IMR-90 (cell line): ENCODE measurements around the gene FNBP1L. TPM values are rescaled to one million over a fixed set of nuclear protein-coding genes. Genes with fewer than 3 reads are reported as not detected.

ENCODE experiments used
- ATAC-seq: fragments of 200-7000 bp; cut with Tn5 transposase; 2 replicates; pipeline ENCODE4 v1.9.1; 2020; ENCODE audit warnings: low read depth, mild to moderate bottlenecking, moderate library complexity
- BruUV-seq: library from RNA; stranded (reverse); fragments of 400-500 nt; replicated peaks from 2 replicates; lab custom pipeline; 2021; lab: Mats Ljungman, UMichigan
- CTCF ChIA-PET: fragments of 300-600 bp; formaldehyde crosslinking; extraction: SDS; loops from one replicate; lab custom pipeline; 2021; ENCODE audit warnings: antibody characterized with exemption; lab: Yijun Ruan, JAX
- POLR2A ChIA-PET: fragments of 300-600 bp; sonication (Branson Sonifier 250); formaldehyde crosslinking; loops from one replicate; lab custom pipeline; 2022; ENCODE audit warnings: antibody characterized with exemption; ENCODE audit not compliant: unreplicated experiment; lab: Charles Lee
- DNase-seq: peaks from one replicate; pipeline ENCODE4 v3.0.0; 2013
- H2AFZ ChIP-seq: replicated peaks from 2 replicates; pipeline ENCODE3; 2013; ENCODE audit warnings: low read length, mild to moderate bottlenecking; ENCODE audit not compliant: poor library complexity
- H2AK5ac ChIP-seq: 2 replicates; pipeline ENCODE4 v1.6.1; 2013; ENCODE audit warnings: low read depth, low read length, inconsistent platforms
- H2AK9ac ChIP-seq: replicated peaks from 2 replicates; pipeline ENCODE3; 2013; ENCODE audit warnings: mild to moderate bottlenecking, low read depth, low read length, moderate library complexity; ENCODE audit not compliant: poor library complexity
- H2BK120ac ChIP-seq: 2 replicates; pipeline ENCODE4 v1.6.1; 2013; ENCODE audit warnings: low read depth, low read length, inconsistent platforms
- H2BK15ac ChIP-seq: 3 replicates; pipeline ENCODE4 v1.6.1; 2013; ENCODE audit warnings: low read depth, low read length, inconsistent platforms
- H2BK20ac ChIP-seq: 2 replicates; pipeline ENCODE4 v1.6.1; 2013; ENCODE audit warnings: low read depth, mild to moderate bottlenecking, inconsistent platforms, low read length, moderate library complexity
- H2BK5ac ChIP-seq: 2 replicates; pipeline ENCODE4 v1.6.1; 2013; ENCODE audit warnings: mild to moderate bottlenecking, low read depth, low read length, inconsistent platforms; ENCODE audit not compliant: poor library complexity, severe bottlenecking
- H3K14ac ChIP-seq: replicated peaks from 2 replicates; pipeline ENCODE4 v1.6.1; 2013; ENCODE audit warnings: low read depth, low read length, inconsistent platforms
- H3K18ac ChIP-seq: 2 replicates; pipeline ENCODE4 v1.6.1; 2013; ENCODE audit warnings: low read depth, low read length, control low read depth
- H3K23ac ChIP-seq: 2 replicates; pipeline ENCODE4 v1.6.1; 2013; ENCODE audit warnings: low read depth, low read length, inconsistent platforms
- H3K27ac ChIP-seq: 2 replicates; pipeline ENCODE4 v1.5.1; 2013; ENCODE audit warnings: mild to moderate bottlenecking, control low read depth, low read length; ENCODE audit not compliant: insufficient read depth
- H3K27me3 ChIP-seq: 2 replicates; pipeline ENCODE4 v1.6.1; 2013; ENCODE audit warnings: low read length; ENCODE audit not compliant: control insufficient read depth, insufficient read depth
- H3K36me3 ChIP-seq: 2 replicates; pipeline ENCODE4 v1.6.1; 2013; ENCODE audit warnings: low read length, mixed read lengths; ENCODE audit not compliant: control insufficient read depth, insufficient read depth
- H3K4ac ChIP-seq: 2 replicates; pipeline ENCODE4 v1.6.1; 2013; ENCODE audit warnings: low read depth, low read length, inconsistent platforms
- H3K4me1 ChIP-seq: 2 replicates; pipeline ENCODE4 v1.6.1; 2013; ENCODE audit warnings: low read length, mixed read lengths; ENCODE audit not compliant: control insufficient read depth, insufficient read depth
- H3K4me2 ChIP-seq: 2 replicates; pipeline ENCODE4 v1.6.1; 2013; ENCODE audit warnings: low read depth, mild to moderate bottlenecking, control low read depth, low read length, moderate library complexity
- H3K4me3 ChIP-seq: 2 replicates; pipeline ENCODE4 v1.5.1; 2013; ENCODE audit warnings: low read depth, mild to moderate bottlenecking, control low read depth, low read length, moderate library complexity; ENCODE audit not compliant: insufficient read depth
- H3K56ac ChIP-seq: 2 replicates; pipeline ENCODE4 v1.6.1; 2013; ENCODE audit warnings: low read length, inconsistent platforms; ENCODE audit not compliant: insufficient read depth; ENCODE audit errors: extremely low read depth
- H3K79me1 ChIP-seq, 2 experiments: 2 replicates each; pipeline ENCODE4 v1.6.1; 2013; ENCODE audit warnings: low read length in 2 of 2, inconsistent platforms in 1 of 2, low read depth in 1 of 2
- H3K9ac ChIP-seq: 2 replicates; pipeline ENCODE4 v1.6.1; 2013; ENCODE audit warnings: low read depth, low read length, control low read depth
- H3K9me1 ChIP-seq: 2 replicates; pipeline ENCODE4 v1.6.1; 2013; ENCODE audit warnings: low read length, inconsistent platforms; ENCODE audit not compliant: insufficient read depth
- H3K9me3 ChIP-seq: 2 replicates; pipeline ENCODE4 v1.6.1; 2013; ENCODE audit warnings: low read length; ENCODE audit not compliant: control insufficient read depth, insufficient read depth
- H4K20me1 ChIP-seq: 2 replicates; pipeline ENCODE4 v1.6.1; 2013; ENCODE audit warnings: low read length, inconsistent platforms; ENCODE audit not compliant: insufficient read depth
- H4K5ac ChIP-seq: 2 replicates; pipeline ENCODE4 v1.6.1; 2013; ENCODE audit warnings: mild to moderate bottlenecking, low read depth, low read length, control low read depth
- H4K8ac ChIP-seq, 2 experiments: 2 replicates each; pipeline ENCODE4 v1.6.1; 2013; ENCODE audit warnings: low read depth in 2 of 2, low read length in 2 of 2, control low read depth in 1 of 2, inconsistent platforms in 1 of 2
- H4K91ac ChIP-seq: 2 replicates; pipeline ENCODE4 v1.6.1; 2013; ENCODE audit warnings: low read depth, low read length, inconsistent platforms; ENCODE audit not compliant: insufficient read depth
- BHLHE40 ChIP-seq: fragments of 150-350 bp; IDR thresholded peaks from 2 replicates; pipeline ENCODE4 v1.6.1; 2016; ENCODE audit warnings: mild to moderate bottlenecking, low read depth, low read length
- CEBPB ChIP-seq: IDR thresholded peaks from 2 replicates; pipeline ENCODE4 v1.6.1; 2012; ENCODE audit warnings: low read depth, low read length, improper control_type of control experiment
- CHD1 ChIP-seq: IDR thresholded peaks from 2 replicates; pipeline ENCODE4 v1.6.1; 2012; ENCODE audit warnings: low read depth, low read length, improper control_type of control experiment
- FOS ChIP-seq: fragments of 150-350 bp; IDR thresholded peaks from 2 replicates; pipeline ENCODE4 v1.6.1; 2016; ENCODE audit warnings: low read depth, low read length
- MAFK ChIP-seq: IDR thresholded peaks from 2 replicates; pipeline ENCODE4 v1.6.1; 2012; ENCODE audit warnings: low read depth, low read length, improper control_type of control experiment
- MAZ ChIP-seq: IDR thresholded peaks from 2 replicates; pipeline ENCODE4 v1.6.1; 2012; ENCODE audit warnings: low read depth, mild to moderate bottlenecking, low read length, improper control_type of control experiment, moderate library complexity, borderline replicate concordance
- MXI1 ChIP-seq: IDR thresholded peaks from 2 replicates; pipeline ENCODE4 v1.6.1; 2012; ENCODE audit warnings: low read depth, mild to moderate bottlenecking, low read length, moderate library complexity, borderline replicate concordance
- NFE2L2 ChIP-seq: fragments of 150-350 bp; IDR thresholded peaks from 2 replicates; pipeline ENCODE4 v1.6.1; 2016; ENCODE audit warnings: low read depth, mild to moderate bottlenecking, low read length
- POLR2A ChIP-seq: IDR thresholded peaks from 2 replicates; pipeline ENCODE4 v1.6.1; 2012; ENCODE audit warnings: mild to moderate bottlenecking, low read depth, low read length
- RAD21 ChIP-seq: IDR thresholded peaks from 2 replicates; pipeline ENCODE4 v1.6.1; 2012; ENCODE audit warnings: low read length, improper control_type of control experiment
- RCOR1 ChIP-seq: IDR thresholded peaks from 2 replicates; pipeline ENCODE4 v1.6.1; 2012; ENCODE audit warnings: mild to moderate bottlenecking, low read length, improper control_type of control experiment; ENCODE audit not compliant: insufficient replicate concordance
- RFX5 ChIP-seq: IDR thresholded peaks from 2 replicates; pipeline ENCODE4 v1.8.0; 2012; ENCODE audit warnings: low read depth, mild to moderate bottlenecking, low read length, moderate library complexity
- SMC3 ChIP-seq: fragments of 150-350 bp; IDR thresholded peaks from 2 replicates; pipeline ENCODE4 v1.6.1; 2016; ENCODE audit warnings: low read depth, mild to moderate bottlenecking, antibody characterized with exemption, low read length, moderate library complexity
- WGBS, 2 experiments: methylation state at CpG; one replicate each; pipeline versions ENCODE4 v1.1.5 to v1.1.7; 2013; ENCODE audit warnings: missing lambda C conversion rate in 2 of 2; ENCODE audit not compliant: insufficient read length in 1 of 2; ENCODE audit errors: extremely low coverage in 2 of 2; 5-methylcytosine and 5-hydroxymethylcytosine counted together
- dilution Hi-C: fragments of 300-500 bp; cut with HindIII; formaldehyde crosslinking; loops from one replicate; pipeline ENCODE4 v1.14.3; 2018; ENCODE audit warnings: low sequenced_read_pairs; ENCODE audit not compliant: unreplicated experiment
- in situ Hi-C: fragments of 300-500 bp; cut with MboI; formaldehyde crosslinking; loops from 3 replicates; pipeline ENCODE4 v1.14.3; 2019; ENCODE audit warnings: low sequenced_read_pairs, inconsistent platforms, mixed read lengths
- intact Hi-C: fragments of 100-400 bp; cut with micrococcal nuclease; formaldehyde crosslinking; loops from 2 replicates; pipeline ENCODE4 v1.10.0; 2022
- polyA plus RNA-seq, 3 experiments: library from polyadenylated mRNA; depleted of rRNA; stranded (reverse); fragments of >200 nt; gene quantifications; 2 replicates each; pipeline ENCODE4 v1.2.3, GENCODE V29; 2012; ENCODE audit warnings: low replicate concordance in 1 of 3
- total RNA-seq: library from RNA; depleted of rRNA; stranded (reverse); fragments of >200 nt; gene quantifications from 2 replicates; pipeline ENCODE4 v1.2.3, GENCODE V29; 2012
- TF ChIP-seq, protein P1 (sequence below): fragments of 150-350 bp; IDR thresholded peaks from 2 replicates; pipeline ENCODE4 v1.6.1; 2017; ENCODE audit warnings: mild to moderate bottlenecking, antibody characterized with exemption, low read length, low read depth
- TF ChIP-seq, protein P2 (sequence below): fragments of 150-350 bp; IDR thresholded peaks from 2 replicates; pipeline ENCODE4 v1.6.1; 2016; ENCODE audit warnings: low read depth, mild to moderate bottlenecking, low read length, moderate library complexity, borderline replicate concordance
- TF ChIP-seq, protein P3 (sequence below): conservative IDR thresholded peaks from 2 replicates; pipeline ENCODE4 v1.5.1; 2012; ENCODE audit warnings: mild to moderate bottlenecking, low read depth, low read length, improper control_type of control experiment

FNBP1L gene
- total and polyA plus RNA-seq, 2 of the 4 experiments (the other 2 are of a cell fraction), result 9.3 to 15.2 TPM

DNA sequence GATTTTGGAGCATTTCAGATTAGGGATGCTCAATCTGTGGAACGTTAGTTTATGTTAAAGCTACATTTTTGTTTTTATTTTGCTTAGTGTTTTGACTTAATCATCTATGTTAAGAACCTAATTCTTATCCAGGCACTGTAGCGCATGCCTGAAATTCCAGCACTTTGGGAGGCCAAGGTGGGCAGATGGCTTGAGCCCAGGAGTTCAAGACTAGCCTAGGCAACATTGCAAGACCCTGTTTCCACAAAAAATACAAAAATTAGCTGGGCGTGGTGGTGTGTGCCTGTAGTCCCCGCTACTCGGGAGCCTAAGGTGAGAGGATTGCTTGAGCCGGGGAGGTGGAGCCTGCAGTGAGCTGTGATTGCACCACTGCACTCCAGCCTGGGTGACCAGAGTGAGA, 23.4 kb downstream of the FNBP1L start:
- no peak overlapping the region for H3K4me3 ChIP-seq
- no peak overlapping the region for H4K8ac ChIP-seq
- no peak overlapping the region for H3K4me2 ChIP-seq
- H3K4me1 ChIP-seq, result no peaks in the 10 kb centered on the region
- no TSS peak for BruUV-seq
- H4K91ac ChIP-seq, result no peak overlapping the region
- H3K9me1 ChIP-seq, result no peaks in the 10 kb centered on the region
- ATAC-seq, result no peak
- H2AFZ ChIP-seq, result no peak overlapping the region
- no peak overlapping the region for H4K5ac ChIP-seq
- H3K27ac ChIP-seq, result no peak overlapping the region
- no peak overlapping the region for H3K18ac ChIP-seq
- no peak overlapping the region for H2BK120ac ChIP-seq
- H3K36me3 ChIP-seq, result no peaks in the 10 kb centered on the region
- ChIA-PET CTCF (no interaction called here), POLR2A (no interaction called here)
- dilution Hi-C loops (no loop called here), intact Hi-C loops (no loop called here), in situ Hi-C loops (loop anchor here (25.0 kb wide), 1 partner anchor 91 kb away; no protein-coding TSS in a partner anchor)
- no peak for TF ChIP-seq MXI1
- no peak for TF ChIP-seq SMC3
- TF ChIP-seq FOS, result no peak
- TF ChIP-seq, protein P1, sequence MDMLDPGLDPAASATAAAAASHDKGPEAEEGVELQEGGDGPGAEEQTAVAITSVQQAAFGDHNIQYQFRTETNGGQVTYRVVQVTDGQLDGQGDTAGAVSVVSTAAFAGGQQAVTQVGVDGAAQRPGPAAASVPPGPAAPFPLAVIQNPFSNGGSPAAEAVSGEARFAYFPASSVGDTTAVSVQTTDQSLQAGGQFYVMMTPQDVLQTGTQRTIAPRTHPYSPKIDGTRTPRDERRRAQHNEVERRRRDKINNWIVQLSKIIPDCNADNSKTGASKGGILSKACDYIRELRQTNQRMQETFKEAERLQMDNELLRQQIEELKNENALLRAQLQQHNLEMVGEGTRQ, result no peak
- TF ChIP-seq, protein P2, sequence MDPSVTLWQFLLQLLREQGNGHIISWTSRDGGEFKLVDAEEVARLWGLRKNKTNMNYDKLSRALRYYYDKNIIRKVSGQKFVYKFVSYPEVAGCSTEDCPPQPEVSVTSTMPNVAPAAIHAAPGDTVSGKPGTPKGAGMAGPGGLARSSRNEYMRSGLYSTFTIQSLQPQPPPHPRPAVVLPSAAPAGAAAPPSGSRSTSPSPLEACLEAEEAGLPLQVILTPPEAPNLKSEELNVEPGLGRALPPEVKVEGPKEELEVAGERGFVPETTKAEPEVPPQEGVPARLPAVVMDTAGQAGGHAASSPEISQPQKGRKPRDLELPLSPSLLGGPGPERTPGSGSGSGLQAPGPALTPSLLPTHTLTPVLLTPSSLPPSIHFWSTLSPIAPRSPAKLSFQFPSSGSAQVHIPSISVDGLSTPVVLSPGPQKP, result no peak
- TF ChIP-seq CHD1, result no peak
- TF ChIP-seq RFX5, result no peak
- TF ChIP-seq, protein P3, sequence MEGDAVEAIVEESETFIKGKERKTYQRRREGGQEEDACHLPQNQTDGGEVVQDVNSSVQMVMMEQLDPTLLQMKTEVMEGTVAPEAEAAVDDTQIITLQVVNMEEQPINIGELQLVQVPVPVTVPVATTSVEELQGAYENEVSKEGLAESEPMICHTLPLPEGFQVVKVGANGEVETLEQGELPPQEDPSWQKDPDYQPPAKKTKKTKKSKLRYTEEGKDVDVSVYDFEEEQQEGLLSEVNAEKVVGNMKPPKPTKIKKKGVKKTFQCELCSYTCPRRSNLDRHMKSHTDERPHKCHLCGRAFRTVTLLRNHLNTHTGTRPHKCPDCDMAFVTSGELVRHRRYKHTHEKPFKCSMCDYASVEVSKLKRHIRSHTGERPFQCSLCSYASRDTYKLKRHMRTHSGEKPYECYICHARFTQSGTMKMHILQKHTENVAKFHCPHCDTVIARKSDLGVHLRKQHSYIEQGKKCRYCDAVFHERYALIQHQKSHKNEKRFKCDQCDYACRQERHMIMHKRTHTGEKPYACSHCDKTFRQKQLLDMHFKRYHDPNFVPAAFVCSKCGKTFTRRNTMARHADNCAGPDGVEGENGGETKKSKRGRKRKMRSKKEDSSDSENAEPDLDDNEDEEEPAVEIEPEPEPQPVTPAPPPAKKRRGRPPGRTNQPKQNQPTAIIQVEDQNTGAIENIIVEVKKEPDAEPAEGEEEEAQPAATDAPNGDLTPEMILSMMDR, result no peak
- TF ChIP-seq NFE2L2, result no peak
- TF ChIP-seq BHLHE40, result no peak
- no peak for TF ChIP-seq MAFK
- no peak for TF ChIP-seq POLR2A
- no peak for TF ChIP-seq RAD21
- TF ChIP-seq CEBPB, result no peak
- no peak for TF ChIP-seq RCOR1
- no peak for TF ChIP-seq MAZ
- no peak overlapping the region for H3K23ac ChIP-seq
- no peak overlapping the region for H3K4ac ChIP-seq
- H3K79me1 ChIP-seq, result peaks cover 12 to 29% of the 10 kb centered on the region in 2 experiments; a peak in 3 of 4 replicates
- H2BK5ac ChIP-seq, result no peak overlapping the region
- H2BK15ac ChIP-seq, result no peak overlapping the region
- H3K14ac ChIP-seq, result no peak overlapping the region
- no peak overlapping the region for H3K56ac ChIP-seq
- DNase-seq, result no peak
- H2AK5ac ChIP-seq, result no peak overlapping the region
- H3K9me3 ChIP-seq, result peaks cover 3% of the 10 kb centered on the region; the same call in 1 of the 2 replicates
- H2BK20ac ChIP-seq, result no peak overlapping the region
- peaks cover 3% of the 10 kb centered on the region; the same call in 1 of the 2 replicates for H4K20me1 ChIP-seq
- no peak overlapping the region for H3K9ac ChIP-seq
- WGBS, 2 experiments, result 100% methylated on average over 1 of the region's 6 CpGs; no CpG with 5 or more reads in 1 of the 2 experiments
- H3K27me3 ChIP-seq, result no peaks in the 10 kb centered on the region
- no peak overlapping the region for H2AK9ac ChIP-seq
